HUES48 (cell line): Measurements from ENCODE around the gene TBC1D4.

Source experiments
- H3K27ac ChIP-seq: one replicate; pipeline ENCODE4 v1.7.0; 2013; ENCODE audit warnings: low read depth, low read length, inconsistent platforms
- H3K27me3 ChIP-seq: 2 replicates; pipeline ENCODE4 v1.6.1; 2013; ENCODE audit warnings: mild to moderate bottlenecking, low read length; ENCODE audit not compliant: control insufficient read depth, insufficient read depth
- H3K36me3 ChIP-seq: 2 replicates; pipeline ENCODE4 v1.6.1; 2013; ENCODE audit warnings: low read length; ENCODE audit not compliant: control insufficient read depth, insufficient read depth
- H3K4me1 ChIP-seq: 2 replicates; pipeline ENCODE4 v1.6.1; 2013; ENCODE audit warnings: mild to moderate bottlenecking, low read length; ENCODE audit not compliant: control insufficient read depth, insufficient read depth
- H3K4me3 ChIP-seq: 2 replicates; pipeline ENCODE4 v1.5.1; 2013; ENCODE audit warnings: mild to moderate bottlenecking, low read depth, low read length
- H3K9ac ChIP-seq: 2 replicates; pipeline ENCODE4 v1.6.1; 2013; ENCODE audit warnings: mild to moderate bottlenecking, low read depth, low read length, moderate library complexity
- H3K9me3 ChIP-seq: 2 replicates; pipeline ENCODE4 v1.6.1; 2013; ENCODE audit warnings: low read length; ENCODE audit not compliant: control insufficient read depth, insufficient read depth

Gene TBC1D4

DNA sequence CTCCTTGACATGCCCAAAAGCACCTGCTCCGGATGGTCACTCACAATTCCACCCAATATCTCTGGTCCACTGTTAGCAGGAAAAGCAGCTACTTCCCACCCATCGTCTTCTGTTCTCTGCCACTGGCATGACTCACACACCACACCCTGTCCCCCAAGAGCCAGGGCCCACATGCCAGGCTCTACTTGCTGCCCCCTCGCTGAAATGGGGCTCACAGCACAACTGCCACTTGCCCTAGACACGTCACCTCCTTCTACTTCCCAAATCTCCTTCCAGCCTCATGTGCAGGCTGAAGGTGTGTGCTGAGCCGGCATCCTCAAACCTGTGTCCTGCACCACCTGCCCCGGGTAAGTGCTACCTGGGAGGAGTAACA is 65.0 kb downstream of the TBC1D4 start:
- Histone ChIP-seq H3K4me1 (peaks cover 6% of the 10 kb centered on the region; the same call in 1 of the 2 replicates), H3K27me3 (no peaks in the 10 kb centered on the region), H3K9ac (no peak overlapping the region), H3K27ac (no peak overlapping the region), H3K4me3 (no peak overlapping the region), H3K9me3 (no peaks in the 10 kb centered on the region), H3K36me3 (no peaks in the 10 kb centered on the region)

DNA sequence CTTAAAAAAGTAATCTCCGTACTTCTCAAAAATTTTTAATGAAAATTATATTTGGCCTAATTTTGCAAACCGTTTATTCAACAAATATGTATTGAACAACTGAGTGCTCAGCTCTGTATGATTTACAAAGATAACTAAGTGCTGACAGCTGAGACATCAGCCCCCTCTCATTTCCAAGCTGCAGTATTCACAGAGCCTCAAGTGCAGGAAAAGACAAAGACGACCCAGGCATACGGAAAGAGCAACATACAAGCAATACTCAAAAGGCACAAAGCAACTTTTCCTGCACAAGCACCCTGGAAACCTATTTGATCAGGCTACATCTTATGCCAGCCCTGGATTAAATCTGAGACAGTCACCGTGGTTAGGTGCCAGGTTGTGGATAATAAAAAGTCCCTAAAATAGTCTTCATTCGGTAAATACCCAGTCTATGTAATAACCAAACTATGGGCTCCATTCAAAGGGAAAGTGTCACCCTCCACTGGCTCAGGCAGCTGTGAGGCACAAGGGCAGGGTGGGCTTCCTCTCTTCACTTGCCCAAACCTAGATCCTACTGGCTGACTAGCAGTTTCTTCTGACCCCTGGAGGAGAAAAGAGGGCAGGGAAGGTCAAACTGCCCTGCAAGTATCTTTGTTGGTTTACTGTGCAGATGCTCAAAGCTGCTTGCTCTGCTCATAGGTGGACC is 65.5 kb downstream of the TBC1D4 start:
- no peaks in the 10 kb centered on the region for H3K27me3 ChIP-seq
- no peak overlapping the region for H3K27ac ChIP-seq
- H3K36me3 ChIP-seq, result no peaks in the 10 kb centered on the region
- H3K4me1 ChIP-seq, result peaks cover 6% of the 10 kb centered on the region; the same call in 1 of the 2 replicates
- H3K9ac ChIP-seq, result no peak overlapping the region
- H3K4me3 ChIP-seq, result no peak overlapping the region
- H3K9me3 ChIP-seq, result no peaks in the 10 kb centered on the region

DNA sequence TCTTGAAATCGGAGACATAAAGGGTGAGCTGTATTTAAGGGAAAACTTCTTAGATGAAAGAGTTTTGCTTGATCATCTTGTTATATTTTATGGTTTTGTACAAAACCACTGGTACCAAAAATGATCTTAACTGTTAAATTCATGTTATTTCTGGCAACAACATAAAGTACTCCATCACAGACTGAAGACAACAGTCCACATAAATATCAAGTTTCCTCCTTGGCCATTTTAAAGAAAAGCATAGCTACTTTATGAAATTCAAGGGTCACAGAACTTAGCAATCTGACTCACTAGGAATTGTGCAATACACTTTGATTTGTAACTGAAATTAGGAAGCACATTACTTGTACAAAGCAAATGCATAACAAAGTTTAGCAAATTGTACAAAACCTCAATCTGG is 66.3 kb downstream of the TBC1D4 start:
- Histone ChIP-seq H3K9me3 (no peaks in the 10 kb centered on the region), H3K36me3 (no peaks in the 10 kb centered on the region), H3K27me3 (no peaks in the 10 kb centered on the region), H3K27ac (no peak overlapping the region), H3K4me3 (no peak overlapping the region), H3K9ac (no peak overlapping the region), H3K4me1 (0 out of 2 replicates have a peak, but pooled peaks cover 4% of the 10 kb centered on the region)

DNA sequence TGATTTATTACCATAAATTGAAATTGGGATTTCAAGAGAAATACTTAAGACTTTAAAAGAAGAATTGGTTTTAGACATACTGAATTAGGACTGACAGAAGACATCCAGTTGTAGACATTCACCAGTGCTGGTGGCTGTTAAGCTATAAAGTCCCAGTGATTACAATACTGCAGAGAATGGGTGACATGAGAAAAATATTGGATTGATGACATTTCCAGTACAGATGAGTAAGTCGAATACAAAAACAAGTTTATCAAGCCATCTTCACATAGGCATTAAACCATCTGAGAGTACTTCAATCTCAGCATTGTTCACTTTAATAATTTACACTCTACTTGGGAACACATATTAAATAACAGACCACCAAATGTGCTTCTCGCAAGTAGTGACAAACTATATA is 66.8 kb downstream of the TBC1D4 start:
- 0 out of 2 replicates have a peak, but pooled peaks cover 4% of the 10 kb centered on the region for H3K4me1 ChIP-seq
- H3K9ac ChIP-seq, result no peak overlapping the region

DNA sequence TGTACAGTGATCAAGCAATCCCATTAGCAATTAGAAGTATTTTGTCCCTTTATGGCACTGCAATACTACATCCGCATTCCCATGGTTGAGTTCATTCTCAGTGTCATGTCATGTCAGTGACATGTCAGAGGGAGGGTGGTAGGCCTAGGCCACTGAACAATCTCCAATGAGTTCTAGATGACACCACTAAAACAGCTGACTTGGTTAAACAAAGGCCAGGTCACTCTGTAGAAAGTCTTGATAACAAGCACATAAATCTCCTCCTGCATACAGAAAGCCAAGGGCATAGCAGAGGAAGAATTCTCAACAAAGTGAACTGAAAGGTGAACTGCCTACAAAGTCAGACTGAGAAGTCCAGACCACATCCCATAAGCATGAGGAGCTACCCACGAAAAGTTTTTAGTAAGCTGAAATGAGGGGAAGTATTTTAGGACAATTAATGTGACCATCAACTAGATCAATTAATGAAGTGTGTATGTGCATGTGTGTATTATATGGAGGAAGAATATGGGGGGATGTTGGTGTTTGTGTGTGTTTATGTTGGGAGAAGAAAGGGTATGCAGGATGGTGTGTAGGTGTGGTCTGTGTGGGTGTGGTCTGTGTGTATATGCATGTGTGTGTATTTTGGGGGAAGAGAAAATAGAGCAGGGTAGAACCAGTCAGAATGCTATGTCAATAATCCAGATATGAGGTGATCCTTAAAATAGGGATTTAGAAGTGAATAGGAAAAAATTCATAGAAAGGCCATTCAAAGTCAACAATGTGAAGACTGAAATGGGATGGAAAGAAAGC is 67.7 kb downstream of the TBC1D4 start:
- H3K9me3 ChIP-seq, result no peaks in the 10 kb centered on the region
- H3K27ac ChIP-seq, result no peak overlapping the region
- H3K4me1 ChIP-seq, result 0 out of 2 replicates have a peak, but pooled peaks cover 4% of the 10 kb centered on the region
- H3K4me3 ChIP-seq, result no peak overlapping the region
- no peak overlapping the region for H3K9ac ChIP-seq
- H3K27me3 ChIP-seq, result no peaks in the 10 kb centered on the region
- H3K36me3 ChIP-seq, result no peaks in the 10 kb centered on the region

More for the DNA sequence above, 66.8 kb downstream of the TBC1D4 start:
- Histone ChIP-seq H3K27ac (no peak overlapping the region), H3K36me3 (no peaks in the 10 kb centered on the region), H3K4me3 (no peak overlapping the region), H3K27me3 (no peaks in the 10 kb centered on the region), H3K9me3 (no peaks in the 10 kb centered on the region)

DNA sequence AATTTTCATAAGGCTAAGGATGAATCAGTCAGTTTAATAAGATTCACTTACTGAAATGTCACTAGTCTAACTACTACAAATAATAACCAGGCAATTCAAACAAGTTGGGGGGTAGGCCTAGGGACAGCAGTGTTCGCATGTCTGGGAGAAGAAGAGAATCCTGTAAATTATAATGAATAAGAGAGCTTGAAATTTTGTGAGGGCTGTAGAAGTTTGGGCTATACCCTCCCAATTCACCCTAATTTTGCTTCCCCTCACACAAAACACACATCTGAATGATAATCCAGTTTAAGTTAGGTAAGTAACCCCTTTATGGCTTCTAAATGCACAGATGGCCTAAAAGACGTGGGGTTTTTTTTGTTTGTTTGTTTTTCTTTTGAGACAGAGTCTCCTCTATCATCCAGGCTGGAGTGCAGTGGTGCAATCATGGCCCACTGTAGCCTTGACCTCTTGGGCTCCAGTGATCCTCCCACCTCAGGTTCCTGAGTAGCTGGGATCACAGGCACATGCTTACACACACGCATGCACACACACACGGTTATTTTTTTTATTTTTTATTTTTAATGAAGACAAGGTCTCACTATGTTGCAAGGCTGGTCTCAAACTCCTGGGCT is 69.9 kb downstream of the TBC1D4 start:
- Histone ChIP-seq H3K9me3 (no peaks in the 10 kb centered on the region), H3K4me3 (no peak overlapping the region), H3K36me3 (no peaks in the 10 kb centered on the region), H3K4me1 (peaks cover 4% of the 10 kb centered on the region; the same call in 1 of the 2 replicates), H3K27me3 (no peaks in the 10 kb centered on the region), H3K27ac (no peak overlapping the region), H3K9ac (no peak overlapping the region)

DNA sequence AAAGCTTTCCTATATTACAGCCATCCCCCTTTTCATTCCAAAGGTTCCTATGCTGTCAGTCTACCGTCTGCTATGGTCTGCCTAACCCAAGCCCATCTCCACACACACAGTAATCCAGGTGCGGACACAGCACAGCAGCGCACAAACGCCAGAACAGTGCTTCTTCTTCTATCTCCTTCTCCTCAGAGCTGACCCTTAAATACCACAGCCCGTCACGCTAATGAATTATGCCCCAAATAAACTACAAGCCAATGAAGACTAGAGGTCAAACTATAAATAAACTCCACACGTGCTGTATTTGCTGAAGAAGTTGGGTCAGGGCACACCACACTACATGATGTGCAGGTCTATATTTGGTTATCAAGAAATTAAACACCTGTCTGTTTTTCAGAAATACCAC is 71.8 kb downstream of the TBC1D4 start:
- Histone ChIP-seq H3K9ac (no peak overlapping the region), H3K27me3 (no peaks in the 10 kb centered on the region), H3K9me3 (no peaks in the 10 kb centered on the region), H3K4me3 (no peak overlapping the region), H3K36me3 (no peaks in the 10 kb centered on the region), H3K4me1 (peaks cover 12% of the 10 kb centered on the region; the same call in 1 of the 2 replicates), H3K27ac (no peak overlapping the region)

DNA sequence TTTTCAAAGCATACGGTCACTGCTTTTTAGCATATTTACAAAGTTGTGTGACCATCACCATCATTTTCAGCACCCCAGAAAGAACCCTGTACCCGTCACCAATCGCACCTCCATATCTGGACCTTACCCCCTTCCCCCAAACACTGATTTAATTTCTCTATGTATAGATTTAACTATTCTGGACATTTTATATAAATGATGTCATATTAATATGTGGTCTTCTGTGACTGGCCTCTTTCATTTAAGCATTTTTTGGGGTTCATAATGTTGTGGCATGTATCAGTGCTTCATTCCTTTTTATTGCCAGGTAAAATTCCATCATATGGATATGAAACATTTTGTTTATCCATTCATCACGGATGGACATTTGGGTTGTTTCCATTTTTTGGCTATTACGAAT is 74.0 kb downstream of the TBC1D4 start:
- Histone ChIP-seq H3K4me1 (peaks cover 12% of the 10 kb centered on the region; the same call in 1 of the 2 replicates), H3K9ac (no peak overlapping the region), H3K27me3 (no peaks in the 10 kb centered on the region), H3K27ac (no peak overlapping the region), H3K9me3 (no peaks in the 10 kb centered on the region), H3K4me3 (no peak overlapping the region), H3K36me3 (no peaks in the 10 kb centered on the region)

DNA sequence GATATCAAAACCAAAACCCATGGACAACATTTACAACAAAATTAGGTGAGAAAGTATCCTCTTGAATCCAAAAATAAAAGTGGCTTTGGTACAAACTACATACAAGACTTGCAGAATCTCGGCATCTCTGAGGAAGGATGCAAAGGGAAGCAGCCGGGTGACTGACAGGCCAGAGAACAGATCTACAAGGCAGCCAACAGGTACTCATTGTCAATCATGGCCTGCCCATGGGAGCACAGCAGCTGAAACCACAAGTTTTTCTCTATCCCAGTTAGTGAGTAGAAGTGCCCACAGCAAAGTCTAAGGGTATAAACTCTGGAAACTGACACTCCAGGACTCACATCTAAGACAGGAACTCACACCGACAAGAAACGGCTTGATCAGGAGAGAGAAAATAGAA is 74.5 kb downstream of the TBC1D4 start:
- Histone ChIP-seq H3K9ac (no peak overlapping the region), H3K4me3 (no peak overlapping the region), H3K27ac (no peak overlapping the region), H3K36me3 (no peaks in the 10 kb centered on the region), H3K9me3 (no peaks in the 10 kb centered on the region), H3K27me3 (no peaks in the 10 kb centered on the region), H3K4me1 (peaks cover 12% of the 10 kb centered on the region; the same call in 1 of the 2 replicates)

DNA sequence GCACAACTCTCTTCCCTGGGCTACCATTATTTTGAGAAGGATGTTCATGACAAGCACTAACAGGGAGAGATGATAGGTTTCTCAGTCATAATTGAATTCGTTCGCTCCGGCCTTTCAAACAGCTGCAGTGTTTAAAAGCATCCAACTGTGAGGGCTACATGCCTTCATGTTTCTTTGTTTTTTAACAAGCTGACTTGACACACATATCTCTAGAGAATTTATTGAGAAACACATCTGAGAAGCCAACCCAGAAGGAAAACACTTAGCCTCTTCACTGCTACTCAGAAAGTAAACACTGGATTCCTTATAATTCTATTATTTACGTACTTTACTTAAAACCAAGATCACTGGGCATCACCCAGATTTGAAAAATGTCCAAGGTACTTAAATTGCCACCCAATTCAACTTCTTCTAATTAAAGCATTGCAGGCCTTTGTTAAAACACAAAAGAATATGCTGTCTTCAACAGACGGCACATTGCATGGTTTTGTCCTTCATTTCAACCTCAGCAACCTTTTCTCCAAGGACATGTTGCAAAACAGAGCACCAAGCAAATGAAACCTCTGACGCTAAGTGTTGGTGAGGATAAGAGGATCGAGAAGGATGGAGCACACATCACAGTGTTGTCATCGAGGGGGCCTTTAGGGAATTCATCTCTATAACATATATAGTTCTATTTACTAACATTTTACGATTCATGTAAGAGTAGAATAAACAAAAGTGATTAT is 75.8 kb downstream of the TBC1D4 start:
- Histone ChIP-seq H3K27me3 (no peaks in the 10 kb centered on the region), H3K4me3 (no peak overlapping the region), H3K9ac (no peak overlapping the region), H3K27ac (no peak overlapping the region), H3K9me3 (no peaks in the 10 kb centered on the region), H3K36me3 (no peaks in the 10 kb centered on the region), H3K4me1 (peaks cover 12% of the 10 kb centered on the region; the same call in 1 of the 2 replicates)
